GM12801 (cell line): Measurements from ENCODE around the gene PATL1.

ENCODE experiments used
- TF ChIP-seq, protein P1 (sequence below): IDR thresholded peaks from one replicate; pipeline ENCODE4 v1.5.1; 2011; ENCODE audit warnings: control low read depth; ENCODE audit not compliant: insufficient read length; ENCODE audit errors: extremely low read depth

Gene PATL1

GRCh38 chr11:59625703-59626102 lies 43.1 kb downstream of the PATL1 start:
- TF ChIP-seq, protein P1, sequence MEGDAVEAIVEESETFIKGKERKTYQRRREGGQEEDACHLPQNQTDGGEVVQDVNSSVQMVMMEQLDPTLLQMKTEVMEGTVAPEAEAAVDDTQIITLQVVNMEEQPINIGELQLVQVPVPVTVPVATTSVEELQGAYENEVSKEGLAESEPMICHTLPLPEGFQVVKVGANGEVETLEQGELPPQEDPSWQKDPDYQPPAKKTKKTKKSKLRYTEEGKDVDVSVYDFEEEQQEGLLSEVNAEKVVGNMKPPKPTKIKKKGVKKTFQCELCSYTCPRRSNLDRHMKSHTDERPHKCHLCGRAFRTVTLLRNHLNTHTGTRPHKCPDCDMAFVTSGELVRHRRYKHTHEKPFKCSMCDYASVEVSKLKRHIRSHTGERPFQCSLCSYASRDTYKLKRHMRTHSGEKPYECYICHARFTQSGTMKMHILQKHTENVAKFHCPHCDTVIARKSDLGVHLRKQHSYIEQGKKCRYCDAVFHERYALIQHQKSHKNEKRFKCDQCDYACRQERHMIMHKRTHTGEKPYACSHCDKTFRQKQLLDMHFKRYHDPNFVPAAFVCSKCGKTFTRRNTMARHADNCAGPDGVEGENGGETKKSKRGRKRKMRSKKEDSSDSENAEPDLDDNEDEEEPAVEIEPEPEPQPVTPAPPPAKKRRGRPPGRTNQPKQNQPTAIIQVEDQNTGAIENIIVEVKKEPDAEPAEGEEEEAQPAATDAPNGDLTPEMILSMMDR, result no peak

GRCh38 chr11:59617876-59618275 lies 51.0 kb downstream of the PATL1 start:
- TF ChIP-seq, protein P1, result no peak

GRCh38 chr11:59616396-59616982 lies 52.3 kb downstream of the PATL1 start:
- TF ChIP-seq, protein P1, result no peak

GRCh38 chr11:59615637-59616395 lies 53.0 kb downstream of the PATL1 start, which contains the start of gene OSBP:
Gene OSBP (minus strand): TSS chr11:59615774. CDS start chr11:59615664, 110 bp downstream.
- TF ChIP-seq, protein P1, result no peak

DNA sequence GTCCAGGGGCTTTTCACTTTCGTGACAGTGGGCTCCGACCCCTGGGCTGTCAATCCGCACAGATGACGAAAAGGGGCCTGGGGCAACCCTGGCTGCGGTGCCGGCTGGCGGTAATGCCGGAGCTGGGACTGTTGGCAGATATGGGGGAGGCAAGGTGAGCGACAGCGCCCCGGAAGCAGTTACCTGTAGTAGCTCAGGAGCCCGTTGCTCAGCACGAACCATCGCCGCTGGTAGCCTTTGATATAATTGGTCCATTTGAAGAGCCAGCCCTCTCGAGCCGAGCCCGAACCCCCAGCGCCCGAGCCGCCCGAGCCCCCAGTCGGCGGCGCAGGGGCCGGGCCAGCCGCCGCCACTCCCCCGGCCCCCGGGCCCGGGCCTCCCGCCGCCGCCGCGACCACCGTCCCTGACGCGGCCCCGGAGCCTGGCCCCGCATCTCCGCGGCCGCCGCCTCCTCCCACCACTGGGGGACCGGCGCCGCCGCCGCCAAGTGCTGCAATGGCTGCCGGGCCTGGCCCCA lies 53.7 kb downstream of the PATL1 start:
- TF ChIP-seq, protein P1, result no peak

- TF ChIP-seq, protein P1, result no peak
Measured at GRCh38 chr11:59614277-59615119, 54.3 kb downstream of the PATL1 start.
